Transverse colon (tissue), 4 donors: ENCODE data around the gene RNF152. TPM values are rescaled to one million over a fixed set of nuclear protein-coding genes. Genes with fewer than 3 reads are reported as not detected.

Experiments
- DNase-seq: peaks from one replicate; pipeline ENCODE4 v3.0.0-alpha.2; 2019
- H3K27ac ChIP-seq, 4 donors: fragments of 200-600 bp; sonication (generic); 2 replicates each; pipeline ENCODE4 v1.5.1; 2016 to 2018; ENCODE audit warnings: inconsistent platforms in 4 of 4
- H3K27me3 ChIP-seq: fragments of 200-600 bp; sonication (generic); 2 replicates; pipeline ENCODE4 v1.5.1; 2017; ENCODE audit warnings: inconsistent platforms
- H3K36me3 ChIP-seq, 4 donors: fragments of 200-600 bp; sonication (generic); 2 replicates each; pipeline ENCODE4 v1.5.1; 2017 to 2019; ENCODE audit warnings: inconsistent platforms in 4 of 4
- H3K4me1 ChIP-seq, 4 donors: fragments of 200-600 bp; sonication (generic); 2 replicates each; pipeline ENCODE4 v1.5.1; 2017 to 2020; ENCODE audit warnings: inconsistent platforms in 4 of 4
- H3K4me3 ChIP-seq, 4 donors: fragments of 200-600 bp; sonication (generic); 1 replicate in 1 of 4; 2 replicates in 3 of 4; pipeline versions ENCODE4 v1.5.1 to v1.6.1; 2017 to 2019; ENCODE audit warnings: inconsistent platforms in 4 of 4
- H3K9me3 ChIP-seq, 2 donors: fragments of 200-600 bp; sonication (generic); 2 replicates each; pipeline ENCODE4 v1.5.1; 2017 to 2019; ENCODE audit warnings: inconsistent platforms in 2 of 2
- CTCF ChIP-seq, 5 experiments: fragments of 200-600 bp in 3 of 5; fragments of 450-650 bp in 2 of 5; sonication (generic) in 3 of 5; IDR thresholded peaks; 1 replicate in 2 of 5; 2 replicates in 3 of 5; pipeline ENCODE4 v1.5.1; 2016 to 2017; ENCODE audit warnings: antibody characterized with exemption in 5 of 5, inconsistent platforms in 3 of 5, mild to moderate bottlenecking in 2 of 5, moderate library complexity in 1 of 5
- EP300 ChIP-seq: sonication (generic); formaldehyde crosslinking; IDR thresholded peaks from one replicate; pipeline ENCODE4 v1.6.1; 2017; ENCODE audit warnings: antibody characterized with exemption, low read depth
- POLR2A ChIP-seq: fragments of 450-650 bp; IDR thresholded peaks from one replicate; pipeline ENCODE4 v1.6.1; 2016; ENCODE audit warnings: antibody characterized with exemption, mild to moderate bottlenecking, moderate library complexity
- POLR2AphosphoS5 ChIP-seq, 3 donors: sonication (generic); formaldehyde crosslinking; IDR thresholded peaks; one replicate each; pipeline ENCODE4 v1.6.1; 2016; ENCODE audit warnings: antibody characterized with exemption in 3 of 3
- WGBS, 2 donors: methylation state at CpG; one replicate each; pipeline ENCODE4 v1.1.5; 2018; ENCODE audit warnings: low coverage in 1 of 2; 5-methylcytosine and 5-hydroxymethylcytosine counted together
- in situ Hi-C, 4 donors: fragments of 200-750 bp; cut with MboI; loops; one replicate each; pipeline versions ENCODE4 v1.15.0 to v1.15.1; 2017; ENCODE audit warnings: low sequenced_read_pairs in 3 of 4, low pct_ligation_motif_present in 1 of 4, low pct_unique_long_range_greater_than_20kb in 1 of 4
- intact Hi-C: fragments of 100-400 bp; cut with DNase I; formaldehyde crosslinking; loops from one replicate; pipeline ENCODE4 v1.15.1; 2023; ENCODE audit warnings: low total_unique reads
- total RNA-seq, 4 donors: library from RNA; depleted of rRNA; stranded (reverse); fragments of >200 nt; gene quantifications; one replicate each; pipeline ENCODE4 v1.1.0, GENCODE V29; 2016

The RNF152 gene
- total RNA-seq, 4 donors from 2014 or later, result 29.7 to 340 (median 159) TPM

- no peaks in the 10 kb centered on the region for H3K9me3 ChIP-seq
- H3K27ac ChIP-seq, result no peak overlapping the region
- intact Hi-C loops, result no loop called here
- no peaks in the 10 kb centered on the region for H3K4me1 ChIP-seq
- no peaks in the 10 kb centered on the region for H3K36me3 ChIP-seq
- H3K4me3 ChIP-seq, result no peak overlapping the region
- TF ChIP-seq POLR2AphosphoS5 (IDR thresholded peaks at IDR 0.05) (no peak), EP300 (no peak), CTCF (IDR thresholded peaks at IDR 0.05) (no peak), POLR2A (no peak)
- WGBS, 2 donors, result 58 to 73% methylated on average over 2 to 3 of the region's 3 CpGs
- in situ Hi-C loops, result no loop called here
- no peaks in the 10 kb centered on the region for H3K27me3 ChIP-seq
- DNase-seq, result no peak
Observed at GRCh38 chr18:61851940-61852451, 40.8 kb downstream of the RNF152 start.

- intact Hi-C loops, result no loop called here
- TF ChIP-seq CTCF (IDR thresholded peaks at IDR 0.05) (no peak), POLR2A (no peak), POLR2AphosphoS5 (IDR thresholded peaks at IDR 0.05) (no peak), EP300 (no peak)
- in situ Hi-C loops, result no loop called here
- no peak overlapping the region for H3K4me3 ChIP-seq
- 77 to 83% methylated on average over 3 of the region's 3 CpGs for WGBS, 2 donors
- H3K27ac ChIP-seq, result no peak overlapping the region
- H3K9me3 ChIP-seq, result no peaks in the 10 kb centered on the region
- no peaks in the 10 kb centered on the region for H3K36me3 ChIP-seq
- no peaks in the 10 kb centered on the region for H3K4me1 ChIP-seq
- H3K27me3 ChIP-seq, result no peaks in the 10 kb centered on the region
- no peak for DNase-seq
Observed at GRCh38 chr18:61851279-61851678, 41.5 kb downstream of the RNF152 start.

GRCh38 chr18:61850756-61851155, 42.1 kb downstream of the RNF152 start:
- intact Hi-C loops (no loop called here), in situ Hi-C loops (no loop called here)
- TF ChIP-seq POLR2A (no peak), EP300 (no peak), POLR2AphosphoS5 (IDR thresholded peaks at IDR 0.05) (no peak), CTCF (IDR thresholded peaks at IDR 0.05) (no peak)
- WGBS, 2 donors, result 78 to 100% methylated on average over 1 to 3 of the region's 3 CpGs
- Histone ChIP-seq H3K9me3 (no peaks in the 10 kb centered on the region), H3K27ac (no peak overlapping the region), H3K27me3 (no peaks in the 10 kb centered on the region), H3K36me3 (no peaks in the 10 kb centered on the region), H3K4me1 (no peaks in the 10 kb centered on the region), H3K4me3 (no peak overlapping the region)
- no peak for DNase-seq

- in situ Hi-C loops, result no loop called here
- TF ChIP-seq POLR2AphosphoS5 (IDR thresholded peaks at IDR 0.05), result no peak
- no peak for TF ChIP-seq POLR2A
- no peak for TF ChIP-seq EP300
- no peak for TF ChIP-seq CTCF (IDR thresholded peaks at IDR 0.05)
- DNase-seq, result no peak
- Histone ChIP-seq H3K4me3 (no peak overlapping the region), H3K9me3 (no peaks in the 10 kb centered on the region), H3K27me3 (no peaks in the 10 kb centered on the region), H3K4me1 (no peaks in the 10 kb centered on the region), H3K36me3 (no peaks in the 10 kb centered on the region), H3K27ac (no peak overlapping the region)
- intact Hi-C loops, result no loop called here
- 76 to 85% methylated on average over 7 of the region's 7 CpGs for WGBS, 2 donors
Observed at GRCh38 chr18:61847164-61847791, 45.5 kb downstream of the RNF152 start.
